Gastrocnemius medialis (tissue), 4 donors: ENCODE data around the gene COL6A2. TPM values are rescaled to one million over a fixed set of nuclear protein-coding genes. Genes with fewer than 3 reads are reported as not detected.

Experiments used
- ATAC-seq, 2 donors: fragments of 150-250 bp; one replicate each; pipeline ENCODE4 v1.9.1; 2016
- DNase-seq, 2 donors: peaks; one replicate each; pipeline ENCODE4 v3.0.0-alpha.2; 2019
- H3K27ac ChIP-seq, 4 donors: fragments of 200-600 bp; sonication (generic); 1 replicate in 1 of 4; 2 replicates in 3 of 4; pipeline ENCODE4 v1.5.1; 2016 to 2018; ENCODE audit warnings: mild to moderate bottlenecking in 2 of 4, moderate library complexity in 1 of 4
- H3K27me3 ChIP-seq, 3 donors: fragments of 200-600 bp; sonication (generic) in 2 of 3; 1 replicate in 1 of 3; 2 replicates in 2 of 3; pipeline versions ENCODE4 v1.5.1 to v1.6.0; 2016 to 2019; ENCODE audit warnings: mild to moderate bottlenecking in 1 of 3, moderate library complexity in 1 of 3
- H3K36me3 ChIP-seq, 2 donors: fragments of 200-600 bp; sonication (generic) in 1 of 2; one replicate each; pipeline ENCODE4 v1.5.1; 2017 to 2018
- H3K4me1 ChIP-seq, 2 donors: fragments of 200-600 bp; sonication (generic) in 1 of 2; one replicate each; pipeline ENCODE4 v1.5.1; 2016 to 2017; ENCODE audit warnings: mild to moderate bottlenecking in 2 of 2
- H3K4me3 ChIP-seq, 4 donors: fragments of 200-600 bp; sonication (generic) in 3 of 4; 1 replicate in 1 of 4; 2 replicates in 3 of 4; pipeline ENCODE4 v1.5.1; 2016 to 2019; ENCODE audit warnings: mild to moderate bottlenecking in 2 of 4
- H3K9me3 ChIP-seq, 3 donors: fragments of 200-600 bp; sonication (generic) in 2 of 3; 1 replicate in 1 of 3; 2 replicates in 2 of 3; pipeline ENCODE4 v1.5.1; 2016 to 2019
- POLR2A ChIP-seq, 2 donors: fragments of 450-650 bp; IDR thresholded peaks; one replicate each; pipeline ENCODE4 v1.6.1; 2017; ENCODE audit warnings: antibody characterized with exemption in 2 of 2, mild to moderate bottlenecking in 2 of 2, moderate library complexity in 2 of 2
- in situ Hi-C, 4 donors: fragments of 200-750 bp; cut with MboI; loops; one replicate each; pipeline versions ENCODE4 v1.15.0 to v1.8.0; 2017; ENCODE audit warnings: low sequenced_read_pairs in 4 of 4
- intact Hi-C: fragments of 100-400 bp; cut with DNase I; formaldehyde crosslinking; loops from one replicate; pipeline ENCODE4 v1.15.1; 2023; ENCODE audit warnings: low total_unique reads
- total RNA-seq, 4 donors: library from RNA; depleted of rRNA; stranded (reverse); fragments of >200 nt; gene quantifications; one replicate each; pipeline versions ENCODE4 v1.1.0 to v1.2.3, GENCODE V29; 2016
- TF ChIP-seq, protein P1 (sequence below), 5 experiments: fragments of 450-650 bp in 3 of 5; fragments of 200-600 bp in 2 of 5; sonication (generic) in 2 of 5; IDR thresholded peaks in 4 of 5; conservative IDR thresholded peaks in 1 of 5; 1 replicate in 4 of 5; 2 replicates in 1 of 5; pipeline ENCODE4 v1.5.1; 2016 to 2019; ENCODE audit warnings: antibody characterized with exemption in 5 of 5, mild to moderate bottlenecking in 3 of 5, moderate library complexity in 3 of 5

Gene COL6A2
- total RNA-seq, 4 donors from 2014 or later: 44.0 to 141 (median 88.4) TPM

DNA sequence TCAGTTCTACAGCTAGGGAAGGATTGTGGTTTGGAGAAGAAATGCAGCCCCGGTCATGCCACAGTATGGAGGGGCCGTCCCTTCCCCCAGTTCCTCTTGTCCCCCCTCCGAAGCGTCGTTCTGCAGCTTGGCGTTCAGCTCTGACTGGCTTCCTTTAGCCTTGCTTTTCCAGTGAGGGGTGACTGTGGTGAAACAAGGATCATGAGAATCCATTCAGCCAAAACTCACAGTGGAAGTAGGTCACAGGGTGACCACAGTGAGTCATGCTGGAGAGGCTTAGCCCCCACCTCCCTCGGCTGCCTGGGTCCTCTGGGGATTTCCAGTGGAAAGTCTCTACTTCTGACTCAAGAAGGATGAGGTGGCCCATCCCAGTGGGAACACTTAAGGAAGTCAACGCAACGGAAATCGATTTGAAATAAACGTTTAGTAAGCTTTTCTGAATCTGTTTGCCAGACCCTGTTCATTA is 37.3 kb upstream of the COL6A2 start:
- H3K4me3 ChIP-seq: no peak overlapping the region
- peak overlapping the region; percentile 71 to 77 (median 75) for H3K27ac ChIP-seq
- peaks cover 0 to 3% of the 10 kb centered on the region in 2 donors for H3K4me1 ChIP-seq
- in situ Hi-C loops (no loop called here), intact Hi-C loops (no loop called here)
- no peak for TF ChIP-seq POLR2A (IDR thresholded peaks at IDR 0.05)
- TF ChIP-seq, protein P1, sequence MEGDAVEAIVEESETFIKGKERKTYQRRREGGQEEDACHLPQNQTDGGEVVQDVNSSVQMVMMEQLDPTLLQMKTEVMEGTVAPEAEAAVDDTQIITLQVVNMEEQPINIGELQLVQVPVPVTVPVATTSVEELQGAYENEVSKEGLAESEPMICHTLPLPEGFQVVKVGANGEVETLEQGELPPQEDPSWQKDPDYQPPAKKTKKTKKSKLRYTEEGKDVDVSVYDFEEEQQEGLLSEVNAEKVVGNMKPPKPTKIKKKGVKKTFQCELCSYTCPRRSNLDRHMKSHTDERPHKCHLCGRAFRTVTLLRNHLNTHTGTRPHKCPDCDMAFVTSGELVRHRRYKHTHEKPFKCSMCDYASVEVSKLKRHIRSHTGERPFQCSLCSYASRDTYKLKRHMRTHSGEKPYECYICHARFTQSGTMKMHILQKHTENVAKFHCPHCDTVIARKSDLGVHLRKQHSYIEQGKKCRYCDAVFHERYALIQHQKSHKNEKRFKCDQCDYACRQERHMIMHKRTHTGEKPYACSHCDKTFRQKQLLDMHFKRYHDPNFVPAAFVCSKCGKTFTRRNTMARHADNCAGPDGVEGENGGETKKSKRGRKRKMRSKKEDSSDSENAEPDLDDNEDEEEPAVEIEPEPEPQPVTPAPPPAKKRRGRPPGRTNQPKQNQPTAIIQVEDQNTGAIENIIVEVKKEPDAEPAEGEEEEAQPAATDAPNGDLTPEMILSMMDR (IDR thresholded peaks at IDR 0.05 in 4 of 5, conservative IDR thresholded peaks at IDR 0.05 in 1 of 5): no peak
- ATAC-seq (peak; percentile 89 to 90), DNase-seq (peak; percentile 63 to 79)
- H3K36me3 ChIP-seq: no peaks in the 10 kb centered on the region
- H3K9me3 ChIP-seq: no peaks in the 10 kb centered on the region
- H3K27me3 ChIP-seq: peaks cover 30 to 40% (median 32%) of the 10 kb centered on the region in 3 donors

DNA sequence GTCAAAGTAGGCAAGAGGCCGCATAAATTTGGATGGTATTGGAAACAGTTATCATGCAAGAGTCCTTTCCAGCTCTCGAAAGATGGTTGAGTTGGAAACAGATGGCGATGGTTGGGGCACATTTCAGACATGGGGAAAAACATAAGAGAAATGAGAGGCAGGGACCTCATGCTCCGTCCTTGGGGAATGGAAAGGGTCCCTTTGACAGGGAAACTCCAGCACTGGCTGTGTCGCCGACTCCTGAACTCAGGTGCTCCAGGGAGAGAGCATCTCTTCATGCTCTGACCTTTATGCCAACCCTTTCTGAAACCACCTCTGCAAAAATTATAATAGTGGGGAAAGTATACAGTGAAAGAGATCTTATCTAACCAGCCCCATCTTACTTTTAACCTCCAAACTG is 36.8 kb upstream of the COL6A2 start:
- Histone ChIP-seq H3K27ac (peak overlapping the region; percentile 71 to 77 (median 72)), H3K4me3 (no peak overlapping the region), H3K27me3 (peaks cover 32 to 41% (median 32%) of the 10 kb centered on the region in 3 donors), H3K36me3 (no peaks in the 10 kb centered on the region), H3K9me3 (no peaks in the 10 kb centered on the region), H3K4me1 (peaks cover 0 to 3% of the 10 kb centered on the region in 2 donors)
- TF ChIP-seq, protein P1 (IDR thresholded peaks at IDR 0.05 in 4 of 5, conservative IDR thresholded peaks at IDR 0.05 in 1 of 5): no peak
- no peak for TF ChIP-seq POLR2A (IDR thresholded peaks at IDR 0.05)
- no peak for ATAC-seq
- intact Hi-C loops: no loop called here
- DNase-seq: no peak
- in situ Hi-C loops: no loop called here

- H3K9me3 ChIP-seq: no peaks in the 10 kb centered on the region
- H3K27ac ChIP-seq: peak overlapping the region; percentile 71 to 77 (median 72)
- in situ Hi-C loops (no loop called here), intact Hi-C loops (no loop called here)
- TF ChIP-seq, protein P1 (IDR thresholded peaks at IDR 0.05 in 4 of 5, conservative IDR thresholded peaks at IDR 0.05 in 1 of 5): no peak
- no peak for TF ChIP-seq POLR2A (IDR thresholded peaks at IDR 0.05)
- no peak overlapping the region for H3K4me3 ChIP-seq
- DNase-seq: no peak
- no peak for ATAC-seq
- peaks cover 33 to 43% (median 36%) of the 10 kb centered on the region in 3 donors for H3K27me3 ChIP-seq
- no peaks in the 10 kb centered on the region for H3K36me3 ChIP-seq
- H3K4me1 ChIP-seq: peaks cover 0 to 4% of the 10 kb centered on the region in 2 donors
Observed at GRCh38 chr21:46061518-46061917, 36.4 kb upstream of the COL6A2 start.

DNA sequence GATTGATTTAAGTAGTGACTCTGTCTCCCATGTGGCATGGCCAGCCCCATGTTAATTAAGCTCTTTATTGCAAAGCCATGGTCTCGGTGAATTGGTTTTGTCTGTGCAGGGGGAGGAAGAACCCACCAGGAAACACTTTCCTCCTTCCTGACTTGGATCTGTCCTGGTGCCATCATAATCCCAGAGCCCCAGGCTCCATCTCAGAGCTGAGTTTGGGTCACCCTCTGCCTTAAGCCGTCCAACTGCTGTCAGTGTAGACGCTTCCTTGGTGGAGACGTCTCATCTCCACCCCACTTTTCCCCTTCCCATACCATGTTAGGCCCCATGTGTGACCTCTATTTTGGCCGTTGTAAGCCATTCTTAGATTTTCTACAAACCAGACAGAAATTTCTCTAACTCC is 36.0 kb upstream of the COL6A2 start:
- Histone ChIP-seq H3K27ac (peak overlapping the region; percentile 71 to 77 (median 72)), H3K4me1 (peaks cover 0 to 4% of the 10 kb centered on the region in 2 donors), H3K9me3 (no peaks in the 10 kb centered on the region), H3K4me3 (no peak overlapping the region), H3K36me3 (no peaks in the 10 kb centered on the region), H3K27me3 (peaks cover 33 to 46% (median 38%) of the 10 kb centered on the region in 3 donors)
- TF ChIP-seq, protein P1 (IDR thresholded peaks at IDR 0.05 in 4 of 5, conservative IDR thresholded peaks at IDR 0.05 in 1 of 5): no peak
- no peak for TF ChIP-seq POLR2A (IDR thresholded peaks at IDR 0.05)
- intact Hi-C loops: no loop called here
- no peak for DNase-seq
- in situ Hi-C loops: no loop called here
- ATAC-seq: no peak
